ENCODE results near the gene ZNF667.

DNA sequence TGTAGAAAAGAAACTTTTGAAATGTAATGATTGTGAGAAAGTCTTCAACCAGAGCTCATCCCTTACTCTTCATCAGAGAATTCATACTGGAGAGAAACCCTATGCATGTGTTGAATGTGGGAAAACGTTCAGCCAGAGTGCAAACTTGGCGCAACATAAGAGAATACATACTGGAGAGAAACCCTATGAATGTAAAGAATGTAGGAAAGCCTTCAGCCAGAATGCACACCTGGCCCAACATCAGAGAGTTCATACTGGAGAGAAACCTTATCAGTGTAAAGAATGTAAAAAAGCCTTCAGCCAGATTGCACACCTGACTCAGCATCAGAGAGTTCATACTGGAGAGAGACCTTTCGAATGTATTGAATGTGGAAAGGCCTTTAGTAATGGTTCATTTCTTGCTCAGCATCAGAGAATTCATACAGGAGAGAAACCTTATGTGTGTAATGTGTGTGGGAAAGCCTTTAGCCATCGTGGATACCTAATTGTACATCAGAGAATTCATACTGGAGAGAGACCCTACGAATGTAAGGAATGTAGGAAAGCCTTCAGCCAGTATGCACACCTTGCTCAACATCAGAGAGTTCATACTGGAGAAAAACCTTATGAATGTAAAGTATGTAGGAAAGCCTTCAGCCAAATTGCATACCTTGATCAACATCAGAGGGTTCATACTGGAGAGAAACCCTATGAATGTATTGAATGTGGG lies 53.7 kb downstream of the ZNF667 start:
- TF ChIP-seq, protein P1, sequence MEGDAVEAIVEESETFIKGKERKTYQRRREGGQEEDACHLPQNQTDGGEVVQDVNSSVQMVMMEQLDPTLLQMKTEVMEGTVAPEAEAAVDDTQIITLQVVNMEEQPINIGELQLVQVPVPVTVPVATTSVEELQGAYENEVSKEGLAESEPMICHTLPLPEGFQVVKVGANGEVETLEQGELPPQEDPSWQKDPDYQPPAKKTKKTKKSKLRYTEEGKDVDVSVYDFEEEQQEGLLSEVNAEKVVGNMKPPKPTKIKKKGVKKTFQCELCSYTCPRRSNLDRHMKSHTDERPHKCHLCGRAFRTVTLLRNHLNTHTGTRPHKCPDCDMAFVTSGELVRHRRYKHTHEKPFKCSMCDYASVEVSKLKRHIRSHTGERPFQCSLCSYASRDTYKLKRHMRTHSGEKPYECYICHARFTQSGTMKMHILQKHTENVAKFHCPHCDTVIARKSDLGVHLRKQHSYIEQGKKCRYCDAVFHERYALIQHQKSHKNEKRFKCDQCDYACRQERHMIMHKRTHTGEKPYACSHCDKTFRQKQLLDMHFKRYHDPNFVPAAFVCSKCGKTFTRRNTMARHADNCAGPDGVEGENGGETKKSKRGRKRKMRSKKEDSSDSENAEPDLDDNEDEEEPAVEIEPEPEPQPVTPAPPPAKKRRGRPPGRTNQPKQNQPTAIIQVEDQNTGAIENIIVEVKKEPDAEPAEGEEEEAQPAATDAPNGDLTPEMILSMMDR (conservative IDR thresholded peaks at IDR 0.05) = no peak
- TF ChIP-seq EZH2 (IDR thresholded peaks at IDR 0.05; ENCODE audit: low read depth) = no peak
